GM12891 (cell line): ENCODE data around the gene RFC2.

Experiments
- POLR2A ChIP-seq: IDR thresholded peaks from 2 replicates; pipeline ENCODE4 v1.6.1; 2011; ENCODE audit warnings: low read depth, low read length, control low read depth
- POLR2AphosphoS5 ChIP-seq: IDR thresholded peaks from 2 replicates; pipeline ENCODE4 v1.6.1; 2011; ENCODE audit warnings: low read depth, low read length, control low read depth
- TAF1 ChIP-seq: IDR thresholded peaks from 2 replicates; pipeline ENCODE4 v1.6.1; 2011; ENCODE audit warnings: low read depth, low read length, control low read depth

- no peak for TF ChIP-seq POLR2A
- no peak for TF ChIP-seq TAF1
- no peak for TF ChIP-seq POLR2AphosphoS5
These were observed 17.5 kb upstream of the RFC2 start for GRCh38 chr7:74271742-74272141.
